ENCODE measurements around the gene MAP3K12. TPM values are rescaled to one million over a fixed set of nuclear protein-coding genes. Genes with fewer than 3 reads are reported as not detected.
A peak's percentile ranks its signal among the peaks of the same experiment; 100 is the strongest.

The MAP3K12 gene
- total and polyA plus RNA-seq, 10 of the 15 experiments (the other 5 are each of a cell fraction or from before 2014, with no cell fraction given) = 0.45 to 14.9 (median 6.9) TPM

DNA sequence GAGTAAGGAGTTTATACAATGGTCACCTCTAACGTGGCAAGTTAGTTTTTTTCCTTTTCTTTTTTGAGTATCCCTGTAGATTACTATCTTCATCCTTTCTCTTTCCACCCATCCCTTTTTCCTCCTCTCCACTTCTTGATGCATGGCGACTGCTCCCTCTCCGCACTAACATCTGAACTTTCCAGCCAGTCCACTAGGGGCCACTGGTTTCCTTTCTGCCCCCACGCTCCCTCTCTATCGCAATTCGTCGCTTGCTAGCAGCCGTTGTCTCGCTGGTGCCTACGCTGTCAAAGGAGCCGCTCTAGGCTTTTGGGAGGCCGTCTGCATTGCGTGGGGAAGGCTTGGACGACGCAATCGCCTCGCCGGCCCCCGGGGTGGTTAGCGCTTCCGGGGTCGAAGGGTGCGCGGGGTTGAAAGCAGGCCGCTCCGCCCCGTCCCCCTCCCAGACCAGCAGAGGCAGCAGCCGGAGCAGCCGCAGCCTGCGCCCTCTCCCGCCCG, 47.5 kb downstream of the MAP3K12 start, which contains the start of gene PCBP2 (continued):
- TF ChIP-seq, protein P1, sequence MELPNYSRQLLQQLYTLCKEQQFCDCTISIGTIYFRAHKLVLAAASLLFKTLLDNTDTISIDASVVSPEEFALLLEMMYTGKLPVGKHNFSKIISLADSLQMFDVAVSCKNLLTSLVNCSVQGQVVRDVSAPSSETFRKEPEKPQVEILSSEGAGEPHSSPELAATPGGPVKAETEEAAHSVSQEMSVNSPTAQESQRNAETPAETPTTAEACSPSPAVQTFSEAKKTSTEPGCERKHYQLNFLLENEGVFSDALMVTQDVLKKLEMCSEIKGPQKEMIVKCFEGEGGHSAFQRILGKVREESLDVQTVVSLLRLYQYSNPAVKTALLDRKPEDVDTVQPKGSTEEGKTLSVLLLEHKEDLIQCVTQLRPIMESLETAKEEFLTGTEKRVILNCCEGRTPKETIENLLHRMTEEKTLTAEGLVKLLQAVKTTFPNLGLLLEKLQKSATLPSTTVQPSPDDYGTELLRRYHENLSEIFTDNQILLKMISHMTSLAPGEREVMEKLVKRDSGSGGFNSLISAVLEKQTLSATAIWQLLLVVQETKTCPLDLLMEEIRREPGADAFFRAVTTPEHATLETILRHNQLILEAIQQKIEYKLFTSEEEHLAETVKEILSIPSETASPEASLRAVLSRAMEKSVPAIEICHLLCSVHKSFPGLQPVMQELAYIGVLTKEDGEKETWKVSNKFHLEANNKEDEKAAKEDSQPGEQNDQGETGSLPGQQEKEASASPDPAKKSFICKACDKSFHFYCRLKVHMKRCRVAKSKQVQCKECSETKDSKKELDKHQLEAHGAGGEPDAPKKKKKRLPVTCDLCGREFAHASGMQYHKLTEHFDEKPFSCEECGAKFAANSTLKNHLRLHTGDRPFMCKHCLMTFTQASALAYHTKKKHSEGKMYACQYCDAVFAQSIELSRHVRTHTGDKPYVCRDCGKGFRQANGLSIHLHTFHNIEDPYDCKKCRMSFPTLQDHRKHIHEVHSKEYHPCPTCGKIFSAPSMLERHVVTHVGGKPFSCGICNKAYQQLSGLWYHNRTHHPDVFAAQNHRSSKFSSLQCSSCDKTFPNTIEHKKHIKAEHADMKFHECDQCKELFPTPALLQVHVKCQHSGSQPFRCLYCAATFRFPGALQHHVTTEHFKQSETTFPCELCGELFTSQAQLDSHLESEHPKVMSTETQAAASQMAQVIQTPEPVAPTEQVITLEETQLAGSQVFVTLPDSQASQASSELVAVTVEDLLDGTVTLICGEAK (IDR thresholded peaks at IDR 0.05; ENCODE audit: borderline replicate concordance) = peak; percentile 93
- no peak for TF ChIP-seq MYB (IDR thresholded peaks at IDR 0.05; ENCODE audit: borderline replicate concordance, low read depth, low read length)
- TF ChIP-seq DPF2 (IDR thresholded peaks at IDR 0.05) = no peak
- no peak for TF ChIP-seq ASH2L (IDR thresholded peaks at IDR 0.05; ENCODE audit: borderline replicate concordance, low read depth)
- peak; percentile 88 for TF ChIP-seq ZNF207 (IDR thresholded peaks at IDR 0.05; ENCODE audit: borderline replicate concordance)

DNA sequence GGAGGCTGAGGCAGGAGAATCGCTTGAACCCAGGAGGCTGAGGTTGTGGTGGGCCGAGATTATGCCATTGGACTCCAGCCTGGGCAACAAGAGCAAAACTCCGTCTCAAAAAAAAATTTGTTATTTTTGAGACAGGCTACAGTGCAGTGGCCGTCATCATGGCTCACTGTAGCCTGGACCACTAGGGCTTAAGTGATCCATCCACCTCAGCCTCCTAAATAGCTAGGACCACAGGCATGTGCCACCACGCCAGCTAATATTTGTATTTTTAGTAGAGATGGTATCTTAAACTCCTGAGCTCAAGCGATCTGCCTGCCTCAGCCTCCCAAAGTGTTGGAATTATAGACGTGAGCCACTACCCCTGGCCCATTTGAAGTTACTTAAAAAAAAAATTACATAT, 48.3 kb downstream of the MAP3K12 start:
- no peak for DNase-seq (ENCODE audit: low read depth, low spot score)
- no peaks in the 10 kb centered on the region for H3K27me3 ChIP-seq (replicated peaks in 1 of 2; ENCODE audit: control insufficient read depth in 2 of 2, insufficient read depth in 2 of 2, low read length in 1 of 2)
- H3K36me3 ChIP-seq (ENCODE audit: control insufficient read depth in 2 of 2, insufficient read depth in 2 of 2, low read length in 1 of 2) = peaks cover 4 to 19% of the 10 kb centered on the region in 2 experiments
- no TSS peak for BruUV-seq (replicated peaks)
- H3K79me2 ChIP-seq (ENCODE audit: control insufficient read depth, insufficient read depth, low read length) = peaks cover 38% of the 10 kb centered on the region
- H2AFZ ChIP-seq (ENCODE audit: control insufficient read depth, low read depth, low read length) = no peak overlapping the region
- FAIRE-seq = no peak
- H3K4me3 ChIP-seq = no peak overlapping the region
- peaks cover 6% of the 10 kb centered on the region for H4K20me1 ChIP-seq (ENCODE audit: control insufficient read depth, insufficient read depth)
- CTCF ChIA-PET = interaction anchor here (0.6 to 2.2 kb wide), 9 partner anchors 15 to 130 kb away, joined by 3 to 7 read pairs (median 4); partner anchors contain the start of genes MAP3K12 and TARBP2
- WGBS (ENCODE audit: insufficient coverage, insufficient replicate concordance, low lambda C conversion rate, missing lambda C conversion rate) = 83% methylated on average over 7 of the region's 7 CpGs
- H3K9ac ChIP-seq (ENCODE audit: control insufficient read depth, insufficient read depth, low read length) = no peak overlapping the region
- RAD21 ChIA-PET (ENCODE audit: unreplicated experiment) = interaction anchor here (1.0 kb wide), 1 partner anchor 50 kb away, joined by 4 read pairs; the partner anchor contains the start of gene TARBP2
- POLR2A ChIA-PET = interaction anchor here (1.4 kb wide), 1 partner anchor 72 kb away, joined by 10 read pairs; the partner anchor contains the start of gene SP1
- SMC1A ChIA-PET (ENCODE audit: uncharacterized antibody, unreplicated experiment) = interaction anchor here (1.8 kb wide), 1 partner anchor 19 kb away, joined by 5 read pairs; no protein-coding TSS in a partner anchor
- H3K27ac ChIP-seq (ENCODE audit: control insufficient read depth, insufficient read depth) = no peak overlapping the region
- peaks cover 5% of the 10 kb centered on the region for H3K4me1 ChIP-seq (ENCODE audit: control insufficient read depth, insufficient read depth, low read length)
- intact Hi-C loops (cut with micrococcal nuclease; ENCODE audit: unreplicated experiment) (loop anchor here (5.0 kb wide), 1 partner anchor 51 kb away; the partner anchor contains the start of gene TARBP2), in situ Hi-C loops (cut with MboI) (no loop called here)
- ATAC-seq = no peak
- no peaks in the 10 kb centered on the region for H3K9me3 ChIP-seq (replicated peaks; ENCODE audit: control insufficient read depth, insufficient read depth, low read length)
- H3K4me2 ChIP-seq (ENCODE audit: control insufficient read depth, insufficient read depth) = no peak overlapping the region
- TF ChIP-seq ZSCAN29 (IDR thresholded peaks at IDR 0.05) = no peak
- TF ChIP-seq, protein P2, sequence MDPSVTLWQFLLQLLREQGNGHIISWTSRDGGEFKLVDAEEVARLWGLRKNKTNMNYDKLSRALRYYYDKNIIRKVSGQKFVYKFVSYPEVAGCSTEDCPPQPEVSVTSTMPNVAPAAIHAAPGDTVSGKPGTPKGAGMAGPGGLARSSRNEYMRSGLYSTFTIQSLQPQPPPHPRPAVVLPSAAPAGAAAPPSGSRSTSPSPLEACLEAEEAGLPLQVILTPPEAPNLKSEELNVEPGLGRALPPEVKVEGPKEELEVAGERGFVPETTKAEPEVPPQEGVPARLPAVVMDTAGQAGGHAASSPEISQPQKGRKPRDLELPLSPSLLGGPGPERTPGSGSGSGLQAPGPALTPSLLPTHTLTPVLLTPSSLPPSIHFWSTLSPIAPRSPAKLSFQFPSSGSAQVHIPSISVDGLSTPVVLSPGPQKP (IDR thresholded peaks at IDR 0.05; ENCODE audit: low read depth, low read length) = no peak
- TF ChIP-seq JUNB (IDR thresholded peaks at IDR 0.05) = no peak
- TF ChIP-seq HDAC6 (IDR thresholded peaks at IDR 0.05; ENCODE audit: unreplicated experiment) = no peak
- no peak for TF ChIP-seq EED (IDR thresholded peaks at IDR 0.05; ENCODE audit: low read depth)
- TF ChIP-seq SREBF1 (IDR thresholded peaks at IDR 0.05; ENCODE audit: low read length) = no peak
- TF ChIP-seq, protein P3, sequence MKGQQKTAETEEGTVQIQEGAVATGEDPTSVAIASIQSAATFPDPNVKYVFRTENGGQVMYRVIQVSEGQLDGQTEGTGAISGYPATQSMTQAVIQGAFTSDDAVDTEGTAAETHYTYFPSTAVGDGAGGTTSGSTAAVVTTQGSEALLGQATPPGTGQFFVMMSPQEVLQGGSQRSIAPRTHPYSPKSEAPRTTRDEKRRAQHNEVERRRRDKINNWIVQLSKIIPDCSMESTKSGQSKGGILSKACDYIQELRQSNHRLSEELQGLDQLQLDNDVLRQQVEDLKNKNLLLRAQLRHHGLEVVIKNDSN (IDR thresholded peaks at IDR 0.05; ENCODE audit: borderline replicate concordance, extremely low read length, insufficient read depth, low read depth, low read length) = no peak
- TF ChIP-seq CEBPB (IDR thresholded peaks at IDR 0.05; ENCODE audit: borderline replicate concordance in 1 of 2, low read depth in 2 of 2, low read length in 2 of 2) = no peak
- no peak for TF ChIP-seq FOS (IDR thresholded peaks at IDR 0.05; ENCODE audit: borderline replicate concordance, extremely low read depth, insufficient read length)
- TF ChIP-seq, protein P4, sequence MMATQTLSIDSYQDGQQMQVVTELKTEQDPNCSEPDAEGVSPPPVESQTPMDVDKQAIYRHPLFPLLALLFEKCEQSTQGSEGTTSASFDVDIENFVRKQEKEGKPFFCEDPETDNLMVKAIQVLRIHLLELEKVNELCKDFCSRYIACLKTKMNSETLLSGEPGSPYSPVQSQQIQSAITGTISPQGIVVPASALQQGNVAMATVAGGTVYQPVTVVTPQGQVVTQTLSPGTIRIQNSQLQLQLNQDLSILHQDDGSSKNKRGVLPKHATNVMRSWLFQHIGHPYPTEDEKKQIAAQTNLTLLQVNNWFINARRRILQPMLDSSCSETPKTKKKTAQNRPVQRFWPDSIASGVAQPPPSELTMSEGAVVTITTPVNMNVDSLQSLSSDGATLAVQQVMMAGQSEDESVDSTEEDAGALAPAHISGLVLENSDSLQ (IDR thresholded peaks at IDR 0.05) = no peak
